Measurements from ENCODE around the gene OR1I1. TPM values are rescaled to one million over a fixed set of nuclear protein-coding genes. Genes with fewer than 3 reads are reported as not detected.

OR1I1 gene
- polyA plus RNA-seq, 3 donors = not detected

GRCh38 chr19:15141143-15141542, 59.1 kb downstream of the OR1I1 start:
- no peaks in the 10 kb centered on the region for H3K4me1 Mint-ChIP-seq
- H3K36me3 Mint-ChIP-seq = no peaks in the 10 kb centered on the region
- Histone ChIP-seq H3K27ac (ENCODE audit: low read depth in 1 of 2, low read length in 2 of 2) (no peak overlapping the region), H3K9ac (ENCODE audit: insufficient read depth, low read length, poor library complexity, severe bottlenecking) (no peak overlapping the region), H3K4me1 (ENCODE audit: control insufficient read depth in 1 of 2, insufficient read depth in 2 of 2, low read length in 2 of 2) (no peaks in the 10 kb centered on the region), H3K27me3 (ENCODE audit: control insufficient read depth in 2 of 2, insufficient read depth in 2 of 2, low read length in 2 of 2) (no peaks in the 10 kb centered on the region), H3K4me3 (replicated peaks in 1 of 3; ENCODE audit: low read depth in 2 of 3, low read length in 3 of 3) (no peak overlapping the region), H2AFZ (ENCODE audit: insufficient read depth, low read depth, low read length, poor library complexity, severe bottlenecking) (no peak overlapping the region), H3K36me3 (replicated peaks in 1 of 2; ENCODE audit: control insufficient read depth in 1 of 2, insufficient read depth in 2 of 2, low read length in 2 of 2) (no peaks in the 10 kb centered on the region), H3K9me3 (replicated peaks in 1 of 2; ENCODE audit: control insufficient read depth in 1 of 2, insufficient read depth in 1 of 2, low read length in 2 of 2) (peaks cover 6 to 18% of the 10 kb centered on the region in 2 donors), H4K20me1 (ENCODE audit: insufficient read depth, low read length) (no peaks in the 10 kb centered on the region), H3K79me2 (ENCODE audit: insufficient read depth, low read length) (no peaks in the 10 kb centered on the region), H3K4me2 (replicated peaks; ENCODE audit: extremely low read depth, low read length, poor library complexity, severe bottlenecking) (no peak overlapping the region)
- no peak for DNase-seq
- 85% methylated on average over 24 of the region's 25 CpGs for WGBS (ENCODE audit: insufficient coverage)
- H3K27me3 Mint-ChIP-seq (ENCODE audit: low read depth in 3 of 3) = peaks cover 3 to 6% (median 5%) of the 10 kb centered on the region in 3 donors
- no peak overlapping the region for H3K27ac Mint-ChIP-seq
- H3K4me3 Mint-ChIP-seq = no peak overlapping the region
- H3K9me3 Mint-ChIP-seq = peaks cover 8 to 28% (median 20%) of the 10 kb centered on the region in 7 donors
- intact Hi-C loops (cut with micrococcal nuclease) = no loop called here
- no peak for TF ChIP-seq CTCF (IDR thresholded peaks at IDR 0.05)

GRCh38 chr19:15142313-15142712, 60.3 kb downstream of the OR1I1 start:
- no peak for TF ChIP-seq CTCF (IDR thresholded peaks at IDR 0.05)
- Histone ChIP-seq H2AFZ (ENCODE audit: insufficient read depth, low read depth, low read length, poor library complexity, severe bottlenecking) (no peak overlapping the region), H3K27ac (ENCODE audit: low read depth in 1 of 2, low read length in 2 of 2) (no peak overlapping the region), H3K36me3 (replicated peaks in 1 of 2; ENCODE audit: control insufficient read depth in 1 of 2, insufficient read depth in 2 of 2, low read length in 2 of 2) (no peaks in the 10 kb centered on the region), H3K9me3 (replicated peaks in 1 of 2; ENCODE audit: control insufficient read depth in 1 of 2, insufficient read depth in 1 of 2, low read length in 2 of 2) (peaks cover 6 to 18% of the 10 kb centered on the region in 2 donors), H3K4me2 (replicated peaks; ENCODE audit: extremely low read depth, low read length, poor library complexity, severe bottlenecking) (no peak overlapping the region), H3K27me3 (ENCODE audit: control insufficient read depth in 2 of 2, insufficient read depth in 2 of 2, low read length in 2 of 2) (no peaks in the 10 kb centered on the region), H3K4me1 (ENCODE audit: control insufficient read depth in 1 of 2, insufficient read depth in 2 of 2, low read length in 2 of 2) (no peaks in the 10 kb centered on the region), H4K20me1 (ENCODE audit: insufficient read depth, low read length) (no peaks in the 10 kb centered on the region), H3K79me2 (ENCODE audit: insufficient read depth, low read length) (no peaks in the 10 kb centered on the region), H3K9ac (ENCODE audit: insufficient read depth, low read length, poor library complexity, severe bottlenecking) (no peak overlapping the region), H3K4me3 (replicated peaks in 1 of 3; ENCODE audit: low read depth in 2 of 3, low read length in 3 of 3) (no peak overlapping the region)
- Mint-ChIP-seq H3K4me1 (no peaks in the 10 kb centered on the region), H3K4me3 (no peak overlapping the region), H3K27me3 (ENCODE audit: low read depth in 3 of 3) (peaks cover 3 to 6% (median 5%) of the 10 kb centered on the region in 3 donors), H3K27ac (no peak overlapping the region), H3K9me3 (peaks cover 8 to 27% (median 20%) of the 10 kb centered on the region in 7 donors), H3K36me3 (no peaks in the 10 kb centered on the region)
- 100% methylated on average over 1 of the region's 5 CpGs for WGBS (ENCODE audit: insufficient coverage)
- no peak for DNase-seq
- intact Hi-C loops (cut with micrococcal nuclease) = no loop called here

Other genes starting within 250 kb of the OR1I1 start
- gene OR7A5, start 247.0 kb upstream of the OR1I1 start, polyA plus RNA-seq = not detected
- gene OR7C1, start 247.0 kb upstream of the OR1I1 start, polyA plus RNA-seq = under 1 TPM in 2 of 3 donors, not detected in 1; 0.02 to 0.15 TPM
- not detected for gene OR7A10, start 233.3 kb upstream of the OR1I1 start, polyA plus RNA-seq
- not detected for gene OR7A17, start 196.1 kb upstream of the OR1I1 start, polyA plus RNA-seq
- not detected for gene OR7C2, start 140.7 kb upstream of the OR1I1 start, polyA plus RNA-seq
- gene SLC1A6, start 102.3 kb upstream of the OR1I1 start, polyA plus RNA-seq = not detected
- not detected for gene CASP14, start 32.7 kb upstream of the OR1I1 start, polyA plus RNA-seq
- gene SYDE1, start 25.2 kb downstream of the OR1I1 start, polyA plus RNA-seq = not detected
- under 1 TPM in 2 of 3 donors, not detected in 1; 0.05 to 0.51 TPM for gene NOTCH3, start 118.8 kb downstream of the OR1I1 start, polyA plus RNA-seq
- 1 to 10 TPM in 2 of 3 donors, under 1 TPM in 1; 0.23 to 1.5 (median 1.4) TPM for gene EPHX3, start 150.2 kb downstream of the OR1I1 start, polyA plus RNA-seq

All from CD14-positive monocyte (primary cell).